ENCODE measurements around the gene CNTROB. TPM values are rescaled to one million over a fixed set of nuclear protein-coding genes. Genes with fewer than 3 reads are reported as not detected.

CNTROB gene
- total and polyA plus RNA-seq, 10 of the 15 experiments (the other 5 are each of a cell fraction or from before 2014, with no cell fraction given): 2.0 to 36.2 (median 28.2) TPM

DNA sequence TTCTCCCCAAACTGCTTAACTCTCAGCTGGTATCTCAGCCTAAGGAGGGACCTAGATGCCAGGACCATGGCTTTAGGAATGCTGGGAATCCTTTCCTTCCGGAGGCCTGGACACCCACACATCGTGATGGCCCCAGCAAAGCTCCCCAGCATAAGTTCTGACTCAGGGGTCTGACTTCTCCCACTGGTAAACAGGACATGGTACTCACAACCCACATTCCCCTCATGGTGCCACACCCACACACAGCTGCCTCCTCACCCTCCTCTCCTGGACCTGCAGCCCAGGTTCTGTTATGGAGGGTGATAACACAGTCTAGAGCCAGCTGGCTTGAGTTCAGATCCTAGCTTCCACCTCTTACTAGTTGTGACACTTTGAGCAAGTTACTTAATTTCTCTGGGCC is 15.2 kb upstream of the CNTROB start (continued):
- TF ChIP-seq, protein P1, sequence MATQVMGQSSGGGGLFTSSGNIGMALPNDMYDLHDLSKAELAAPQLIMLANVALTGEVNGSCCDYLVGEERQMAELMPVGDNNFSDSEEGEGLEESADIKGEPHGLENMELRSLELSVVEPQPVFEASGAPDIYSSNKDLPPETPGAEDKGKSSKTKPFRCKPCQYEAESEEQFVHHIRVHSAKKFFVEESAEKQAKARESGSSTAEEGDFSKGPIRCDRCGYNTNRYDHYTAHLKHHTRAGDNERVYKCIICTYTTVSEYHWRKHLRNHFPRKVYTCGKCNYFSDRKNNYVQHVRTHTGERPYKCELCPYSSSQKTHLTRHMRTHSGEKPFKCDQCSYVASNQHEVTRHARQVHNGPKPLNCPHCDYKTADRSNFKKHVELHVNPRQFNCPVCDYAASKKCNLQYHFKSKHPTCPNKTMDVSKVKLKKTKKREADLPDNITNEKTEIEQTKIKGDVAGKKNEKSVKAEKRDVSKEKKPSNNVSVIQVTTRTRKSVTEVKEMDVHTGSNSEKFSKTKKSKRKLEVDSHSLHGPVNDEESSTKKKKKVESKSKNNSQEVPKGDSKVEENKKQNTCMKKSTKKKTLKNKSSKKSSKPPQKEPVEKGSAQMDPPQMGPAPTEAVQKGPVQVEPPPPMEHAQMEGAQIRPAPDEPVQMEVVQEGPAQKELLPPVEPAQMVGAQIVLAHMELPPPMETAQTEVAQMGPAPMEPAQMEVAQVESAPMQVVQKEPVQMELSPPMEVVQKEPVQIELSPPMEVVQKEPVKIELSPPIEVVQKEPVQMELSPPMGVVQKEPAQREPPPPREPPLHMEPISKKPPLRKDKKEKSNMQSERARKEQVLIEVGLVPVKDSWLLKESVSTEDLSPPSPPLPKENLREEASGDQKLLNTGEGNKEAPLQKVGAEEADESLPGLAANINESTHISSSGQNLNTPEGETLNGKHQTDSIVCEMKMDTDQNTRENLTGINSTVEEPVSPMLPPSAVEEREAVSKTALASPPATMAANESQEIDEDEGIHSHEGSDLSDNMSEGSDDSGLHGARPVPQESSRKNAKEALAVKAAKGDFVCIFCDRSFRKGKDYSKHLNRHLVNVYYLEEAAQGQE (IDR thresholded peaks at IDR 0.05; ENCODE audit: low read depth, low read length): no peak

DNA sequence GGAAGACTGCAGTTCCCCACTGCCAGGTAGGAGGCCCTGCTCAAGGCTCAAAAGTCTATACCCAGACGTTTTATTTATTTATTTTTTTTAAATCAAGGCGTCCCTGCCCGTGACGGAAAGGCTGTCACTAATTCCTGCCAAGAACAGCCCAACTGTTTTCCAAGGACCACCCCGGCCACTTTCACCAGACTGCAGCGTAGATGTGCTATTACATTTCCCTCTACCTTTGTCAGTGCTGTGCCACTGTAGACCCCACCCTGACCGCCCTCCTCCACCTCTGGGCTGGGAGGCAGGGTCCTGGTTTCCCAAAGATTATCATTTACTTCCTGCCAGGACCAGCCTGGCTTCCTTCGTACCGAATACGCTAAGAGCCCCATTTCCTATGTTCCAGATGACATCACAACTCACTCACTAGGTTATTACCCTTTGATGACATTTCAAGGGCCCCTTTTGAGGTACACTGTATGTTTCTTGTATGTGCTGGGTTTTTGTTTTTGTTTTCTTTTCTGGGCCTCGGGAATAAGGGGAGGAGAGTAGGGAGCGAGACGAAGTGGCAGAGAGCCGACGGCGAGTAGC is 9.6 kb upstream of the CNTROB start:
- H3K27me3 ChIP-seq (replicated peaks in 1 of 2; ENCODE audit: control insufficient read depth in 2 of 2, insufficient read depth in 2 of 2, low read length in 1 of 2): no peaks in the 10 kb centered on the region
- FAIRE-seq (no peak), ATAC-seq (peak; percentile 33; the same call in 2 of the 3 replicates), DNase-seq (ENCODE audit: low read depth, low spot score) (no peak)
- peaks cover 7% of the 10 kb centered on the region for H3K4me1 ChIP-seq (ENCODE audit: control insufficient read depth, insufficient read depth, low read length)
- ChIA-PET SMC1A (ENCODE audit: uncharacterized antibody, unreplicated experiment) (interaction anchor here (0.6 to 1.3 kb wide), 3 partner anchors 12 to 99 kb away, joined by 3 read pairs; no protein-coding TSS in a partner anchor), CTCF (interaction anchor here (1.0 to 2.3 kb wide), 7 partner anchors 10 to 307 kb away, joined by 3 to 10 read pairs (median 4); partner anchors contain the start of gene FXR2), RAD21 (ENCODE audit: unreplicated experiment) (interaction anchor here (0.9 kb wide), 1 partner anchor 10 kb away, joined by 4 read pairs; the partner anchor contains the start of genes CNTROB and TRAPPC1), POLR2A (interaction anchor here (1.4 kb wide), 1 partner anchor 10 kb away, joined by 7 read pairs; the partner anchor contains the start of genes CNTROB and TRAPPC1)
- intact Hi-C loops (cut with micrococcal nuclease; ENCODE audit: unreplicated experiment): no loop called here
- no TSS peak for BruUV-seq (replicated peaks)
- H3K79me2 ChIP-seq (ENCODE audit: control insufficient read depth, insufficient read depth, low read length): no peaks in the 10 kb centered on the region
- TF ChIP-seq CREB1 (IDR thresholded peaks at IDR 0.05; ENCODE audit: low read depth) (peak; percentile 24; the same call in 1 of the 2 replicates), ATF7 (IDR thresholded peaks at IDR 0.05; ENCODE audit: low read depth) (peak; percentile 47; the same call in 1 of the 2 replicates), CHD4 (IDR thresholded peaks at IDR 0.05) (no peak)
- in situ Hi-C loops (cut with MboI): no loop called here
- no peak overlapping the region; the same call in 1 of the 2 replicates for H3K4me3 ChIP-seq
- H3K36me3 ChIP-seq (ENCODE audit: control insufficient read depth in 2 of 2, insufficient read depth in 2 of 2, low read length in 1 of 2): no peaks in the 10 kb centered on the region; a peak in 1 of 4 replicates
- 59% methylated on average over 16 of the region's 16 CpGs for WGBS (ENCODE audit: insufficient coverage, insufficient replicate concordance, low lambda C conversion rate, missing lambda C conversion rate)
- peak overlapping the region; percentile 87 for H3K4me2 ChIP-seq (ENCODE audit: control insufficient read depth, insufficient read depth)
- H3K9ac ChIP-seq (ENCODE audit: control insufficient read depth, insufficient read depth, low read length): peak overlapping the region; percentile 41; the same call in 1 of the 2 replicates
- peak overlapping the region; percentile 61 for H2AFZ ChIP-seq (ENCODE audit: control insufficient read depth, low read depth, low read length)
- H4K20me1 ChIP-seq (ENCODE audit: control insufficient read depth, insufficient read depth): no peaks in the 10 kb centered on the region
- H3K9me3 ChIP-seq (replicated peaks; ENCODE audit: control insufficient read depth, insufficient read depth, low read length): no peaks in the 10 kb centered on the region
- H3K27ac ChIP-seq (ENCODE audit: control insufficient read depth, insufficient read depth): no peak overlapping the region
